22Rv1 (cell line): Measurements from ENCODE around the gene FGF3.

Experiments
- H3K27ac ChIP-seq: fragments of 450-650 bp; 2 replicates; pipeline ENCODE4 v1.5.1; 2017
- ZFX ChIP-seq: fragments of 450-650 bp; IDR thresholded peaks from 2 replicates; pipeline ENCODE4 v1.6.1; 2017; ENCODE audit warnings: antibody characterized with exemption, borderline replicate concordance
- TF ChIP-seq, protein P1 (sequence below): fragments of 450-650 bp; IDR thresholded peaks from 2 replicates; pipeline ENCODE4 v1.5.1; 2017; ENCODE audit warnings: mild to moderate bottlenecking

The FGF3 gene

DNA sequence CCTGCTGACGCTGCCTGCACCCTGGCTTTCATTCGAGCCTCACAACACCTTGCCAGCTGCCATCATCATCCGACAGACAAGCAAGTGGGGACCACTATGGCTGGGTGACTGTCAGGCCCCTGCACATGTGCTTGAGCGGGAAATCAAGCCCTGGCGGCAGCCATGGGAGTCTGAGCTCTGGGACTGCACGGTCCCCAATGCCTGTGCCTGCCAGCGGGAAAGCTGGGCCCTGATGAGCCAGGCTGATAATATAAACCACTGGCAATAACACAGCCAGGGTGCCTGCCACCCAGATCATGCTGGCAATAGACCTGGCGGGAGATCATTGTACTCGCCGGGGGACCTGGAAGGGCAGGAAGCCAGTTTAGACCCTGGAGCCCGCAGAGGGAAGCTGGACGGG lies 2.5 kb downstream of the FGF3 start:
- no peak overlapping the region for H3K27ac ChIP-seq
- TF ChIP-seq, protein P1, sequence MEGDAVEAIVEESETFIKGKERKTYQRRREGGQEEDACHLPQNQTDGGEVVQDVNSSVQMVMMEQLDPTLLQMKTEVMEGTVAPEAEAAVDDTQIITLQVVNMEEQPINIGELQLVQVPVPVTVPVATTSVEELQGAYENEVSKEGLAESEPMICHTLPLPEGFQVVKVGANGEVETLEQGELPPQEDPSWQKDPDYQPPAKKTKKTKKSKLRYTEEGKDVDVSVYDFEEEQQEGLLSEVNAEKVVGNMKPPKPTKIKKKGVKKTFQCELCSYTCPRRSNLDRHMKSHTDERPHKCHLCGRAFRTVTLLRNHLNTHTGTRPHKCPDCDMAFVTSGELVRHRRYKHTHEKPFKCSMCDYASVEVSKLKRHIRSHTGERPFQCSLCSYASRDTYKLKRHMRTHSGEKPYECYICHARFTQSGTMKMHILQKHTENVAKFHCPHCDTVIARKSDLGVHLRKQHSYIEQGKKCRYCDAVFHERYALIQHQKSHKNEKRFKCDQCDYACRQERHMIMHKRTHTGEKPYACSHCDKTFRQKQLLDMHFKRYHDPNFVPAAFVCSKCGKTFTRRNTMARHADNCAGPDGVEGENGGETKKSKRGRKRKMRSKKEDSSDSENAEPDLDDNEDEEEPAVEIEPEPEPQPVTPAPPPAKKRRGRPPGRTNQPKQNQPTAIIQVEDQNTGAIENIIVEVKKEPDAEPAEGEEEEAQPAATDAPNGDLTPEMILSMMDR = no peak
- no peak for TF ChIP-seq ZFX

DNA sequence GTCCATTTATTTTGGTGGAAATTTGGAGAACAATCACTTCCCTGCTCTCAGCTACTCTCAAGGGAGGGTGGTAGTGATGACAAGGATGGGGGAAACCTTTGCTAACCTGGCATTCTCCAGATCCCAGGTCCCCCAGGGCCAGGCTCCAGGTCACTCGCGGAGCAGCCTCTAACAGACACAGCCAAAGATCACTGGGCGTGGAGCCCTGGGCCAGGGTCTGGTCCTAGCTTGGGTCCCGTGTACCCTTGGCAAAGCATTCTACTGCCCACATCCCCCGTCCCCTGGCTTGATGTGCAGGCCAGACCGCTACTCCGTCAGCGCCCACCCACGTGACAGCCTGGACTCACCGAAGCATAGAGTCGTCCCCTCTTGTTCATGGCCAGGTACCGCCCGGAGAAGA lies 3.2 kb downstream of the FGF3 start:
- TF ChIP-seq ZFX = no peak
- TF ChIP-seq, protein P1 = no peak
- no peak overlapping the region for H3K27ac ChIP-seq

DNA sequence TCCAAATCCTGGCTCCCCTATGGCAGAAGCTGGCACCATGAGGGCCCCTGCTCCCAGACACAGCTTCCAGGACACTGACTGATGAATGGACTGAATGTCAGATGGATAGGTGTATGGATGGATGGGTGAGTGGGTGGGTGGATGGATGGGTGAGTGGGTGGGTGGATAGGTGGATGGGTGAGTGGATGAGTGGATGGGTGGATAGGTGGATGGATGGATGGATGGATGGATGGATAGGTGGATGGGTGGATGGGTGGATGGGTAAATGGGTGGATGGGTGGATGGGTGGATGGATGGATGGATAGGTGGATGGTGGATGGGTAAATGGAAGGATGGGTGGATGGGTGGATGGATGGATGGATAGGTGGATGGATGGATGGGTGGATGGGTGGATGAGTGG lies 4.3 kb downstream of the FGF3 start:
- TF ChIP-seq, protein P1 = no peak
- TF ChIP-seq ZFX = no peak

DNA sequence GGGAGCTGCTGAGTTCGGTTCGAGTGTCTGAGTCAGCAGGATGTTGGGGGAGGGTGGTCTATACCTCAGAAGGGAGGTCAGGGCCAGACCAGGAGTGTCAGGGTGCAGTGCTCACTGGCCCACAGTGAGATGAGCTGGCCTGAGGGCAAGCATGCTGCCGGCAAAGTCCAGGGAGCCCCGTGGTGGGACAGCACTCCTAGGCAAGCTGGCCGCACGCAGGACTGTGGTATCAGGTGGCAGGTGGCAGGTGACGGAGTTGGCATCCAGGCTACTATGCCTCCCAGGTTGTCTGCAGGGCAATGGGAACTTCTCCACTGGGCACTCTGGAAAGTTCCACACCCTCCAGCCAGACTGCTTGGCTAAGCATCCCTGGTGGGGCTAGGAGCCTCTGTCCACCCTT lies 4.8 kb downstream of the FGF3 start:
- no peak overlapping the region for H3K27ac ChIP-seq
- TF ChIP-seq, protein P1 = no peak
- TF ChIP-seq ZFX = no peak

More for the DNA sequence above, 4.3 kb downstream of the FGF3 start:
- H3K27ac ChIP-seq = no peak overlapping the region

DNA sequence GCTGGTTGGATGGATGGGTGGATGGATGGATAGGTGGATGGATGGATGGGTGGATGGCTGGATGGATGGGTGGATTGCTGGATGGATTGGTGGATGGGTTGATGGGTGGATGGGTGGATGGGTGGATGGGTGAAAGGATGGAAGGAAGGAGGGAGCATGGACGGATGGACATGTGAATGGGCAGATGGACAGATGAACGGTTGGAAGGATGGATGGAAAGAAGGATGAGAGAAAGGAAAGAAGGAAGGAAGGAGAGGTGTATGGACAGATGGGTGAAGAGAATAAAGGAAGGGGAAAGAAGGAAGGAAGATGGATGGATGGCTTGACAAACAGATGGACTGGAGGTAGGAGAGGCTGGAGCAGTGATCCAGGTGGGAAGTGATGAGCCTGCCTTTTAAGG lies 5.4 kb downstream of the FGF3 start:
- TF ChIP-seq, protein P1 = no peak
- no peak for TF ChIP-seq ZFX
- H3K27ac ChIP-seq = no peak overlapping the region

DNA sequence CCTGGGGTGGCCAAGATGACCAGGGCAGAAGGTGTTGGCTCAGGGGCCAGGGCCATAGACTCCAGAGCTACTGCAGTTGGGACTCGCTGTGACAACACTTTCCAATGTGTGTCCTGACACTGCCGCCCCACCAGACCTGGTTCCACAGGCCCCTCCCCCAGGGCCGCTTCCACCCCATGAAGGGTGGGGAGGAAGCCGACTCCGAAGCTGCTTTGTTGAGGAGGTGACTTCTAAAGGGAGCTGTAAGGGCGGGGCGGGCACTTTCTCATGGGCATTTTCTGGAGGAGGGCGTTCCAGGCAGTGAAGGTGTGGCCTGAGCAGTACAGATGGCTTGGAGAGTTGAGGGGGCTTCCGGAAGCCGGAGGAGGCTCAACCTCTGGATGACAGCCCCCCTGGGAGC lies 6.3 kb downstream of the FGF3 start:
- no peak overlapping the region for H3K27ac ChIP-seq
- TF ChIP-seq ZFX = no peak
- TF ChIP-seq, protein P1 = no peak

DNA sequence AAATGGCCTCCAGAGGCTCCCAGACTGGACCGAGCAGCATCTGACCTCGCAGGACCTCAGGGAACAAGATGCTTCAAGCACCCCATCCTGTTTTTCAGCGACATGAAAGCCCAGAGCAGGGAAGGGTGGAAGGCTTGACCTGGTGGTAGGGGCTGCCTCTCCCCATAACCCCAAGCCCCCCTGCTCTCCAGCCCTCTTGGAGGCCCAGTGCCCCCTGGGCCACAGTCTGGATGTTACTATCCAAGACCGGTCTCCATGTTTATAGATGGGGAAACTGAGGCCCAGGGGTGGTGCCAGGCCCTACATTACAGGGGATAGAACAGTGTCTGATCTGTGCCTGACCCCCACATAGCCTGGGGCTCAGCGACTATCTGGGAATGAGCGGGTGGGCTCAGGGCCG lies 7.0 kb downstream of the FGF3 start:
- TF ChIP-seq ZFX = no peak
- TF ChIP-seq, protein P1 = no peak

More for the DNA sequence above, 7.0 kb downstream of the FGF3 start:
- H3K27ac ChIP-seq = no peak overlapping the region
